HL-60 (cell line): ENCODE results near the gene DMRT1.

ENCODE experiments used
- DNase-seq, 2 experiments: peaks; one replicate each; pipeline ENCODE4 v3.0.0-alpha.2; 2010 to 2020; ENCODE audit warnings: low read depth in 1 of 2, low spot score in 1 of 2
- H3K27ac ChIP-seq: fragments of 250-450 bp; sonication (Bioruptor Pico); replicated peaks from 2 replicates; pipeline ENCODE4 v1.5.1; 2020; ENCODE audit warnings: mild to moderate bottlenecking, moderate library complexity
- H3K27me3 ChIP-seq: fragments of 250-450 bp; sonication (Bioruptor Pico); 2 replicates; pipeline ENCODE4 v1.5.1; 2021; ENCODE audit warnings: mild to moderate bottlenecking, moderate library complexity; ENCODE audit not compliant: insufficient read depth, poor library complexity, severe bottlenecking
- H3K4me3 ChIP-seq: replicated peaks from 2 replicates; pipeline ENCODE4 v1.5.1; 2011; ENCODE audit warnings: mild to moderate bottlenecking, control low read depth, low read length; ENCODE audit not compliant: insufficient read depth
- GABPA ChIP-seq: IDR thresholded peaks from 2 replicates; pipeline ENCODE4 v1.6.1; 2012; ENCODE audit warnings: low read depth
- POLR2AphosphoS5 ChIP-seq: IDR thresholded peaks from 2 replicates; pipeline ENCODE4 v1.6.1; 2012; ENCODE audit warnings: low read depth
- SPI1 ChIP-seq: IDR thresholded peaks from 2 replicates; pipeline ENCODE4 v1.6.1; 2012; ENCODE audit warnings: low read depth, mild to moderate bottlenecking, borderline replicate concordance
- TF ChIP-seq, protein P1 (sequence below): IDR thresholded peaks from 2 replicates; pipeline ENCODE4 v1.6.1; 2012; ENCODE audit warnings: low read depth; ENCODE audit not compliant: insufficient replicate concordance
- TF ChIP-seq, protein P2 (sequence below): IDR thresholded peaks from one replicate; pipeline ENCODE4 v1.5.1; 2011; ENCODE audit warnings: low read length, control low read depth, inconsistent platforms; ENCODE audit not compliant: insufficient read depth

DMRT1 gene

DNA sequence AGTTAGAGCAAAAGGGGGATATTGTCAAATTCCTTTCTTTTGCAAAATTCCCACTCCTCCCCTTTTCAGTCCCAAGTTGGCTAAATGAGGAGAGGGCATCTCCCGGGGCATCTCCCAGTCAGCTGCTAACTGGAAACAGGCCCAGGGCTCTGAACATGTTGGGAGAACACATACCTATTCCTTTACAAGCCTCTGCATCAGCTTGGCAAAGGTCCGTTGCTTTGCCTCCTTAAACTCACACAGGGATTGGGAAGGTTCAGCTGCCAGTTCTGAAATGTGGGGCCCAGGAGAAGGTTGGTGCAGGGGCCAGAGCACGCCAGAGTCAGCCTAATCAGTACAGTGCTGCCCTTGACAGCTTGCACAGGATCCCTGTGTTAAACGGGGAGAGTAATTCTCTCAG is 124.0 kb downstream of the DMRT1 start:
- TF ChIP-seq, protein P1, sequence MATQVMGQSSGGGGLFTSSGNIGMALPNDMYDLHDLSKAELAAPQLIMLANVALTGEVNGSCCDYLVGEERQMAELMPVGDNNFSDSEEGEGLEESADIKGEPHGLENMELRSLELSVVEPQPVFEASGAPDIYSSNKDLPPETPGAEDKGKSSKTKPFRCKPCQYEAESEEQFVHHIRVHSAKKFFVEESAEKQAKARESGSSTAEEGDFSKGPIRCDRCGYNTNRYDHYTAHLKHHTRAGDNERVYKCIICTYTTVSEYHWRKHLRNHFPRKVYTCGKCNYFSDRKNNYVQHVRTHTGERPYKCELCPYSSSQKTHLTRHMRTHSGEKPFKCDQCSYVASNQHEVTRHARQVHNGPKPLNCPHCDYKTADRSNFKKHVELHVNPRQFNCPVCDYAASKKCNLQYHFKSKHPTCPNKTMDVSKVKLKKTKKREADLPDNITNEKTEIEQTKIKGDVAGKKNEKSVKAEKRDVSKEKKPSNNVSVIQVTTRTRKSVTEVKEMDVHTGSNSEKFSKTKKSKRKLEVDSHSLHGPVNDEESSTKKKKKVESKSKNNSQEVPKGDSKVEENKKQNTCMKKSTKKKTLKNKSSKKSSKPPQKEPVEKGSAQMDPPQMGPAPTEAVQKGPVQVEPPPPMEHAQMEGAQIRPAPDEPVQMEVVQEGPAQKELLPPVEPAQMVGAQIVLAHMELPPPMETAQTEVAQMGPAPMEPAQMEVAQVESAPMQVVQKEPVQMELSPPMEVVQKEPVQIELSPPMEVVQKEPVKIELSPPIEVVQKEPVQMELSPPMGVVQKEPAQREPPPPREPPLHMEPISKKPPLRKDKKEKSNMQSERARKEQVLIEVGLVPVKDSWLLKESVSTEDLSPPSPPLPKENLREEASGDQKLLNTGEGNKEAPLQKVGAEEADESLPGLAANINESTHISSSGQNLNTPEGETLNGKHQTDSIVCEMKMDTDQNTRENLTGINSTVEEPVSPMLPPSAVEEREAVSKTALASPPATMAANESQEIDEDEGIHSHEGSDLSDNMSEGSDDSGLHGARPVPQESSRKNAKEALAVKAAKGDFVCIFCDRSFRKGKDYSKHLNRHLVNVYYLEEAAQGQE: no peak
- no peak for TF ChIP-seq GABPA
- Histone ChIP-seq H3K27me3 (peaks cover 45% of the 10 kb centered on the region), H3K4me3 (no peak overlapping the region), H3K27ac (no peak overlapping the region)
- DNase-seq: no peak

DNA sequence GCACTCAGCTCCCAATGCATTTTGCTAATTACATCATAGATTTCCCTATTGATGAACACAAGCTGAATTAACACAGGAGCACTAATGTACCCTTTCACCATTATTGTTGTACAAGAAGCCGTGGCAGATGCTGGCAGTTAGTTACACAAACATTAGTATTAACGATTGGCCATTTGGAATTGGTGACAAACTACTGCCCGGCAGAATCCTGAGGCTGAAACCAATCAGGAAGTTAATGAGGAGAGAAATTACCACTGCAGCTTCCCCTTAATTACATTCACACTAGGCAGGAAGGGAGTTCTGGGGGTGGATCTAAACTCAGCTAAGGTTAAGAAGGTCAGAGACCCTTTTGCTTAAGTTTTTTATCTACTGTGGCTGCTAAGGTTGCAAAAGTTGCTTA is 125.4 kb downstream of the DMRT1 start:
- Histone ChIP-seq H3K4me3 (no peak overlapping the region), H3K27me3 (peaks cover 57% of the 10 kb centered on the region)
- DNase-seq: no peak

DNA sequence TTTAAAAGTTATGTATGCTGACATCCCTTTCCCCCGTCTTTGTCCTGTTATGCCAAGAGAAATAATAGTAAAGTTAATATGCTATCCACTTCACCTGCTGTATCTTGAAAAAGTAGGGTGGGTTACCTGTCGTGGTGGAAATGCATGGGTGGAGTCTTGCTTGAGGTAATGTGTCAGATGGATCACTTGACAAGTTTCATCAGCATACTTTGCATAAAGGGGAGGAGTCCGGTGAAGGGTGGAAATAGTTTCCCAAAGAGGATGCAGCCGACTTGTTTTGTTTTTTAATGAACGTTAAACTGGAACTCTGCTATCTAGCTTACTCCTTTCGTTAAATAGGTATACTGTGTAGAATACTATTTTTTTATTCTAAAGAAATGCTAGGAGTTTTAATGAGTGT is 125.9 kb downstream of the DMRT1 start:
- Histone ChIP-seq H3K27ac (no peak overlapping the region), H3K4me3 (no peak overlapping the region), H3K27me3 (peaks cover 63% of the 10 kb centered on the region)
- no peak for DNase-seq
- TF ChIP-seq GABPA (no peak), SPI1 (no peak), POLR2AphosphoS5 (no peak)
- TF ChIP-seq, protein P2, sequence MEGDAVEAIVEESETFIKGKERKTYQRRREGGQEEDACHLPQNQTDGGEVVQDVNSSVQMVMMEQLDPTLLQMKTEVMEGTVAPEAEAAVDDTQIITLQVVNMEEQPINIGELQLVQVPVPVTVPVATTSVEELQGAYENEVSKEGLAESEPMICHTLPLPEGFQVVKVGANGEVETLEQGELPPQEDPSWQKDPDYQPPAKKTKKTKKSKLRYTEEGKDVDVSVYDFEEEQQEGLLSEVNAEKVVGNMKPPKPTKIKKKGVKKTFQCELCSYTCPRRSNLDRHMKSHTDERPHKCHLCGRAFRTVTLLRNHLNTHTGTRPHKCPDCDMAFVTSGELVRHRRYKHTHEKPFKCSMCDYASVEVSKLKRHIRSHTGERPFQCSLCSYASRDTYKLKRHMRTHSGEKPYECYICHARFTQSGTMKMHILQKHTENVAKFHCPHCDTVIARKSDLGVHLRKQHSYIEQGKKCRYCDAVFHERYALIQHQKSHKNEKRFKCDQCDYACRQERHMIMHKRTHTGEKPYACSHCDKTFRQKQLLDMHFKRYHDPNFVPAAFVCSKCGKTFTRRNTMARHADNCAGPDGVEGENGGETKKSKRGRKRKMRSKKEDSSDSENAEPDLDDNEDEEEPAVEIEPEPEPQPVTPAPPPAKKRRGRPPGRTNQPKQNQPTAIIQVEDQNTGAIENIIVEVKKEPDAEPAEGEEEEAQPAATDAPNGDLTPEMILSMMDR: no peak
- TF ChIP-seq, protein P1: no peak

More for the DNA sequence above, 125.4 kb downstream of the DMRT1 start:
- H3K27ac ChIP-seq: no peak overlapping the region
- TF ChIP-seq, protein P2: no peak
- TF ChIP-seq SPI1 (no peak), POLR2AphosphoS5 (no peak), GABPA (no peak)
- TF ChIP-seq, protein P1: no peak

DNA sequence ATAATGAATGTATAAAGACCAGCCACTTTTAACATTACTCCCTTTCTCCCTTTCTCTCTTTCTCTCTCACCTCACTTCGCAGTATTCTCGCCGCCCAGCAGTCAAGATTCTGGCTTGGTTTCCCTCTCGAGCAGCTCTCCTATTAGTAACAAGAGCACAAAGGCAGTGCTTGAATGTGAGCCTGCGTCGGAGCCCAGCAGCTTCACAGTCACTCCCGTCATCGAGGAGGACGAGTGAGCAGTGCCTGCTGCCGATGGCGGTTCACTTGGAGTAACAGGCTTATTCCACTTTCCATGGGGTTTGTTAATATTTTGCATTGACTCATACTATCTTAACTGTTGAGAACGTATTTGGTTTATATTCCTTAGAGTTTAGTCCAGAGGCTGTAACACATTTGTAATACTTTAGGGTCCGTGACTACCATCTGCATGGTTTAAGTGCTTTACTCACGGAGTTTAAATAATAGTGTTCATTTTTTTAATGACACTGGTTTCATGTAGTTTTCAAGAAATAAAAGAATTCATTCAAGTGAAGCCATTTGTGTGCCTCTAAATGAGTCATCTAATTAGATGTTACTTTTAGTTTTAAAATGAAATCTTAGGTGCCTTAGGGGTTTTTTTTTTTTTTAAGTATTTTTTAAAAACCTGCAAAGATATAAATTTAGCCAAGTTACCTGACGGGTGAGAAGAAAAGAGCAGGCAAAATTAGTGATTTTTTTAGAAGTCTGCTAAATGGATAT is 126.6 kb downstream of the DMRT1 start:
- no peak for DNase-seq
- TF ChIP-seq, protein P2: no peak
- no peak for TF ChIP-seq POLR2AphosphoS5
- TF ChIP-seq SPI1: no peak
- TF ChIP-seq, protein P1: no peak
- TF ChIP-seq GABPA: no peak
- Histone ChIP-seq H3K27ac (no peak overlapping the region), H3K27me3 (peaks cover 69% of the 10 kb centered on the region), H3K4me3 (no peak overlapping the region)
